ENCODE results near the gene AGMO. TPM values are rescaled to one million over a fixed set of nuclear protein-coding genes. Genes with fewer than 3 reads are reported as not detected.

Gene AGMO
- total and polyA plus RNA-seq, 2 donors (not counting 1 experiment from before 2014, with no cell fraction given): not detected

- Histone ChIP-seq H2AFZ (ENCODE audit: insufficient read depth, low read depth, low read length, poor library complexity, severe bottlenecking) (no peak overlapping the region), H3K4me1 (ENCODE audit: control insufficient read depth in 2 of 2, insufficient read depth in 2 of 2, low read length in 2 of 2) (no peaks in the 10 kb centered on the region), H3K4me2 (replicated peaks; ENCODE audit: low read depth, low read length, poor library complexity, severe bottlenecking) (no peak overlapping the region), H3K79me2 (ENCODE audit: control insufficient read depth, insufficient read depth, low read length) (no peaks in the 10 kb centered on the region), H3K27me3 (replicated peaks in 1 of 4; ENCODE audit: control extremely low read depth in 1 of 4, control insufficient read depth in 3 of 4, insufficient read depth in 4 of 4, low read length in 3 of 4) (no peaks in the 10 kb centered on the region), H3K36me3 (replicated peaks in 1 of 2; ENCODE audit: control extremely low read depth in 1 of 2, control insufficient read depth in 1 of 2, extremely low read depth in 1 of 2, insufficient read depth in 2 of 2, low read length in 1 of 2) (no peaks in the 10 kb centered on the region), H3K27ac (ENCODE audit: low read length in 2 of 2) (no peak overlapping the region), H3K4me3 (ENCODE audit: control extremely low read depth in 1 of 5, extremely low read depth in 1 of 5, insufficient read depth in 1 of 5, low read depth in 2 of 5, low read length in 4 of 5) (no peak overlapping the region), H3K9me3 (ENCODE audit: control extremely low read depth in 1 of 3, control insufficient read depth in 2 of 3, insufficient read depth in 1 of 3, low read length in 2 of 3) (peaks cover 0 to 17% (median 6%) of the 10 kb centered on the region in 3 donors), H3K9ac (ENCODE audit: low read length) (no peak overlapping the region), H4K20me1 (ENCODE audit: control insufficient read depth, insufficient read depth, low read length, poor library complexity, severe bottlenecking) (no peaks in the 10 kb centered on the region)
- WGBS (ENCODE audit: insufficient coverage): 96% methylated on average over 2 of the region's 2 CpGs
- H3K9me3 Mint-ChIP-seq (ENCODE audit: insufficient read depth): no peaks in the 10 kb centered on the region
- H3K4me1 Mint-ChIP-seq: no peaks in the 10 kb centered on the region
- POLR2A ChIA-PET: no interaction called here
- CTCF ChIA-PET: no interaction called here
- no peaks in the 10 kb centered on the region for H3K27me3 Mint-ChIP-seq
- H3K4me3 Mint-ChIP-seq: no peak overlapping the region
- TF ChIP-seq, protein P1, sequence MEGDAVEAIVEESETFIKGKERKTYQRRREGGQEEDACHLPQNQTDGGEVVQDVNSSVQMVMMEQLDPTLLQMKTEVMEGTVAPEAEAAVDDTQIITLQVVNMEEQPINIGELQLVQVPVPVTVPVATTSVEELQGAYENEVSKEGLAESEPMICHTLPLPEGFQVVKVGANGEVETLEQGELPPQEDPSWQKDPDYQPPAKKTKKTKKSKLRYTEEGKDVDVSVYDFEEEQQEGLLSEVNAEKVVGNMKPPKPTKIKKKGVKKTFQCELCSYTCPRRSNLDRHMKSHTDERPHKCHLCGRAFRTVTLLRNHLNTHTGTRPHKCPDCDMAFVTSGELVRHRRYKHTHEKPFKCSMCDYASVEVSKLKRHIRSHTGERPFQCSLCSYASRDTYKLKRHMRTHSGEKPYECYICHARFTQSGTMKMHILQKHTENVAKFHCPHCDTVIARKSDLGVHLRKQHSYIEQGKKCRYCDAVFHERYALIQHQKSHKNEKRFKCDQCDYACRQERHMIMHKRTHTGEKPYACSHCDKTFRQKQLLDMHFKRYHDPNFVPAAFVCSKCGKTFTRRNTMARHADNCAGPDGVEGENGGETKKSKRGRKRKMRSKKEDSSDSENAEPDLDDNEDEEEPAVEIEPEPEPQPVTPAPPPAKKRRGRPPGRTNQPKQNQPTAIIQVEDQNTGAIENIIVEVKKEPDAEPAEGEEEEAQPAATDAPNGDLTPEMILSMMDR (IDR thresholded peaks at IDR 0.05): no peak
- TF ChIP-seq EZH2 (IDR thresholded peaks at IDR 0.05; ENCODE audit: borderline replicate concordance, insufficient read depth, low read depth, low read length, poor library complexity, severe bottlenecking): no peak
- ATAC-seq (ENCODE audit: low read depth): no peak
- no peak overlapping the region for H3K27ac Mint-ChIP-seq
- intact Hi-C loops (cut with micrococcal nuclease): no loop called here
- no peak for DNase-seq
These were observed 41.3 kb upstream of the AGMO start for GRCh38 chr7:15603124-15603523.

GRCh38 chr7:15602236-15602635 lies 40.4 kb upstream of the AGMO start:
- Histone ChIP-seq H3K79me2 (ENCODE audit: control insufficient read depth, insufficient read depth, low read length) (no peaks in the 10 kb centered on the region), H3K36me3 (replicated peaks in 1 of 2; ENCODE audit: control extremely low read depth in 1 of 2, control insufficient read depth in 1 of 2, extremely low read depth in 1 of 2, insufficient read depth in 2 of 2, low read length in 1 of 2) (no peaks in the 10 kb centered on the region), H3K4me1 (ENCODE audit: control insufficient read depth in 2 of 2, insufficient read depth in 2 of 2, low read length in 2 of 2) (no peaks in the 10 kb centered on the region), H3K9me3 (ENCODE audit: control extremely low read depth in 1 of 3, control insufficient read depth in 2 of 3, insufficient read depth in 1 of 3, low read length in 2 of 3) (peaks cover 0 to 17% (median 6%) of the 10 kb centered on the region in 3 donors), H3K27ac (ENCODE audit: low read length in 2 of 2) (no peak overlapping the region), H3K4me2 (replicated peaks; ENCODE audit: low read depth, low read length, poor library complexity, severe bottlenecking) (no peak overlapping the region), H3K27me3 (replicated peaks in 1 of 4; ENCODE audit: control extremely low read depth in 1 of 4, control insufficient read depth in 3 of 4, insufficient read depth in 4 of 4, low read length in 3 of 4) (no peaks in the 10 kb centered on the region), H4K20me1 (ENCODE audit: control insufficient read depth, insufficient read depth, low read length, poor library complexity, severe bottlenecking) (no peaks in the 10 kb centered on the region), H3K9ac (ENCODE audit: low read length) (no peak overlapping the region), H3K4me3 (ENCODE audit: control extremely low read depth in 1 of 5, extremely low read depth in 1 of 5, insufficient read depth in 1 of 5, low read depth in 2 of 5, low read length in 4 of 5) (no peak overlapping the region), H2AFZ (ENCODE audit: insufficient read depth, low read depth, low read length, poor library complexity, severe bottlenecking) (no peak overlapping the region)
- no peak for TF ChIP-seq EZH2 (IDR thresholded peaks at IDR 0.05; ENCODE audit: borderline replicate concordance, insufficient read depth, low read depth, low read length, poor library complexity, severe bottlenecking)
- TF ChIP-seq, protein P1 (IDR thresholded peaks at IDR 0.05): no peak
- H3K4me1 Mint-ChIP-seq: no peaks in the 10 kb centered on the region
- H3K4me3 Mint-ChIP-seq: no peak overlapping the region
- H3K27ac Mint-ChIP-seq: no peak overlapping the region
- DNase-seq (no peak), ATAC-seq (ENCODE audit: low read depth) (no peak)
- no CpG with 5 or more reads among the region's 1 CpG for WGBS (ENCODE audit: insufficient coverage)
- no peaks in the 10 kb centered on the region for H3K9me3 Mint-ChIP-seq (ENCODE audit: insufficient read depth)
- no peaks in the 10 kb centered on the region for H3K27me3 Mint-ChIP-seq
- CTCF ChIA-PET: no interaction called here
- POLR2A ChIA-PET: no interaction called here
- intact Hi-C loops (cut with micrococcal nuclease): no loop called here

All from B cell (primary cell).